NCI-H146 (cell line): ENCODE measurements around the gene ARF1.
A peak's percentile ranks its signal among the peaks of the same experiment; 100 is the strongest.
"Not testable (repeated sequence)": the region's sequence is repeated elsewhere in the genome, so short reads cannot be mapped to it uniquely, and the experiment has no call there.

Experiments
- DNase-seq: peaks from one replicate; lab custom pipeline; 2025; lab: John Stamatoyannopoulos, UW

ARF1 gene

DNA sequence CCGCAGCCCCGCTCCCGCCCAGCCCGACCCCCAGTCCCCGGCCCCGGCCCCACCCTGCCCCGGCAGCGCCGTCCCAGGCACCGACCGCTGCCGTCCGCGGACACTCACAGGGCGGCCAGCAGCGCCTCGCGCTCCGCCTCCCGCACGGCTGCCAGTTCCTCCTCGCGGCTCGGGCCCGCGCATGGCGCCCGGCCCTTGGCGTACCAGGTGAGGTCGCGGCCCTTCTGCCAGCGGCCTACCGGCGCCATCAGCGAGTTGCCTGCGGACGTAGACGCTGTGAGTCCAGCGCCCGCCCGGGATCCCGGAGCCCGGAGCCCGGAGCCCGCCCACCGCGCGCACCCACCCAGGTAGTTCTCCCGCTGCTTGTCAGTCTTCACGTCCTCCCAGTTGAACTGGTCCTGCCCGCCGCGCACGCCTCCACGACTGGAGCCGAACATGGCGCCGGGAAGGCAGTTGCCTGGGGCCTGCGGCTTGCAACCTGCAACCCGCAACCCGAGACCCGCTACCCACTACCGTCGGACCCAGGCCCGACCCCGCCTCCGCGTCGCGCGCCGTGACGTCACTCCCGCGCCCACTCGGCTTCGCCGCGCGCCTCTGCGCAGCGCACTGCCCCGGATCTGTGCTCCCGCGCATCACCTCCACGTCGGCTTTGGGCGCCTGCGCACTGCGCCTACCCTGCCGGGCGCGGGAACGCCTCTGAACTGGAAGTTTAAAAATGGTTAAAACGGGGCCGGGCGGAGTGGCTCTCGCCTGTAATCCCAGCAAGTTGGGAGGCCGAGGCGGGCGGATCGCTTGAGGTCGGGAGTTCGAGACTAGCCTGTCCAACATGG lies 20.5 kb downstream of the ARF1 start, which contains the start of gene C1orf35:
TSS of gene C1orf35 (minus strand) at position 535 of the 830 bp plus-strand sequence. CDS start at position 437, 98 bp downstream.
- peak; percentile 94 for DNase-seq

DNA sequence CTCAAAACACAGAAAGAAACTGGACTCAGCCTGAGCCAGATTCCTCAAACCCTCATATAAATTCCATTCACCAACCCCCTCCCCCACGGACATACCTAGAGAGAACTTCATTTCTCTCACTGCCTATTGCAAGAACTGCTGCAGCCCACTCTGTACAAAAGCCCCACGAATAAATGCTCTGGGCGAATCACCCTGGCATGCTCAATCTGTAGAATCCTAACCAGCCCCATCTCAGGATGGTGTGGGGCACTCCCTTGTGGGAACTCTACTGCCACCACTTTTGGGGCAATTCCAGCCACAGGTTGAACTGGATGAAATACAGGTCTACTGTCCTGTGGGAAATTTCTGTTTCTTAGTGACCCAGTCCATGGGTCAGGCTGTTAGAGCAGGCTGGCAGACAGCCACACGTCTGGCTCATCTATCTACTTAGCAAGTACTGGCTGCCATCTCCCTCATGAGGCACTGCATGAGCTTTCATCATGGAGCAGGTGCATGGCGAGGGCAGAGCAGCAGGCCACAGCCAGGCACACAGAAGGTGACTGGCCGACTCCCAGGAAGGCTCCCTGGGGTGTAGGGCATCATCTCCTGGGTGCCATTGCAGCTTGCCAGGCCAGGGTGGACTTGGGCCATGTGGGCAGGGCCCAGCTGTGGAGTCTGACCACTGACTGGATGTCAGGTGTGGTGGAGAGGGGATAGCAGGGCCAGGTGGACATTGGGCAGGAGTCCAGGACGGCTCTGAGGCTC lies 22.2 kb downstream of the ARF1 start:
- no peak for DNase-seq

DNA sequence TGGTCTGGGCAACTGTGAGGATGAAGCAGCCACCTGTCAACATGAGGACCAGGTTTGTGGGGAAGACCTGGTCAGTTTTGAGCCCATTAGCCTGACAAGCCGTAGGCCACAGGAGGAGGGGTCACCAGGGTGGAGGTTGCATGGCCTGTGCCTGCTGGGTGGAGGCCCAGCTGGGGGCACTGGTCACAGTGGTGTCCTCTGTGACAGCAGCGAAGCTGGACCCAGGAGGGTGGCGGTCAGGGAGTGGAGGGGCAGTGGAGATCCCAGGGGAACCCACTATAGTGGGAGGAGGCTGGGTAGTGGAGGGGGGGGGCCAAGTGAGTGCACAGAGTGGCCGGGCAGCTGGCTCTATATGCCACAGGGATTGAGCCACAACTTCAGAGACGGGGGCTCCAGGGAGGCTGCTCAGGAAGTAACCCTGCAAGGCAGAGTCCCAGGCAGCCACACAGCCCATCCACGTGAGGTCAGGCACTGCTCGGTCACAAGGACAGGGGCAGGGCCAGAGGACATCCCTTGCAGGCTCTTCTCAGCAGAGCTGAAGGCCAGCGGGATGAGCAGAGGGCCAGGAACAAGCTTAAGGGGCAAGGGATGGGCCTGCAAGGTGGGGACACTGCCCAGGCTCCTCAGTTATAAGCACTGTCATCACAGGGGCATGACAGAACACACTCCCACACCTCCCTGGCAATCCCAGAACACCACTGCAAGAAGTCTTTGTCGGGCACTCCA lies 22.9 kb downstream of the ARF1 start:
- no peak for DNase-seq

DNA sequence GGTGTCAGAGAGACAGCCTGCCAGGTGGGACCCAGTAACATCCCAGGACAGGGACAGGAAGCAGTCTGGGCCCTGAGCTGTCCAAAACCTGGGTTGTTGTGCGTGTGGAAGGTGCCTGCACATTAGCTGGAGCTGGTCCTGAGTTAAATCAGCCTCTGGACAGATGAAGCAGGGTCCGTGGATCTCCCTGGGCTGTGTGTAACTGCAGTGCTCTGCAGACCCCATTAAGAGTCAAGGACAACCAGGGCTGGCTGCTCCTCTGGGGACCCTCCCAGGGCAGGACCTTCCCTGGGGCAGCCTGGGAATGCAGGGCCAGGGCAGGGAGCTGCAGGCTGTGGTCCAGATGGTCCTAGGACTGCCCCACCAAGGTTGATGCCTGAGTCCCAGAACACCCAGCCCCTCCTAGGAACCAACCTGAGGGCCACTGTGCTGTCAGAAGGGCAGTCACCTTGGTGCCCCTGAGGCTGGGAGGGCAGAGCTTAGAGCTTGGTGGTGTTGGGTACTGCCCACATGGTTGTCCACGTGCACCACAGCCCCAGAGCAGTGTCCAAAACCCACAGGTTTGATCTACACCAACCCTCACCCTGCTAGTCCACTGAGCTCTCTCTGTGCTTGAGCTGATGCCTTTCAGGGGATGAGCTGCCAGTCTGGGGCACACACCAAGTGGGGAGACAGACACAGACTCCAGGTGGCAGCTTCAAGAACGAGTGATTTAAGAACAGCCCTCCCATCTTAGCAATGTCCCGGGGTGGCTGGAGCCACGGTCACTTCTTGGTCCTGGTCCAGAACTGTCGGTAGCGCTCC lies 23.7 kb downstream of the ARF1 start:
- no peak for DNase-seq

DNA sequence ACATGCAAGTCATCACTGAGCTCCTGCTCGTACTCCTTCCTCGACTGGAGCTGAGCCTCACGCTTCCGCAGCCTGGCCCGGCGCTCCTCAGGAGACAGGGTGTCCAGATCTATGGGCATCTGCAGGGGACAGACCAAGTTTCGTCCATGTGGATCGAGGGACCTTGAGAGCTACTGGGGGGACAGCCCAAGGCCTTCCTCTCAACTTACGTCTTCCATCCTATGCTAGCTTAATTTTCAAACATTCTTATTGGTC lies 24.2 kb downstream of the ARF1 start:
- no peak for DNase-seq

DNA sequence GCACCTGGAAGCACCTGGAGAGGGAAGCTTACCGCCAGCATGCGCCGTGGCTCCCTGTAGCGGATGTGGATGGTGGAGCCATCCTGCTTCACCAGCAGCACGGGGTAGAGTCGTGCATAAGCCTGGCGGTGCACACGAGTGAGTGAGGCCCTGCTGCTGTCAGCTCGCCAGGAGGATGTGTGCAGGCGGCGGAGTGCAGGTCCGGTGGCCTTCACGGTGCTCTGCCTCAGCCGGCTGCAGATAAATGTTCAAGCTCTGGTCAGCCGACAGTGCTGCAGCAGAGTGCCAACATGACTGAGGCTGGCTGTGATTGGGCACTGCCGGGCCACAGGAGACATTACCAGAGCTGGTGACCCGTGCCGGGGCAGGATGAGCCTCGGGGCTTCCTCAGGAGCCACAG lies 25.1 kb downstream of the ARF1 start:
- DNase-seq = no peak

DNA sequence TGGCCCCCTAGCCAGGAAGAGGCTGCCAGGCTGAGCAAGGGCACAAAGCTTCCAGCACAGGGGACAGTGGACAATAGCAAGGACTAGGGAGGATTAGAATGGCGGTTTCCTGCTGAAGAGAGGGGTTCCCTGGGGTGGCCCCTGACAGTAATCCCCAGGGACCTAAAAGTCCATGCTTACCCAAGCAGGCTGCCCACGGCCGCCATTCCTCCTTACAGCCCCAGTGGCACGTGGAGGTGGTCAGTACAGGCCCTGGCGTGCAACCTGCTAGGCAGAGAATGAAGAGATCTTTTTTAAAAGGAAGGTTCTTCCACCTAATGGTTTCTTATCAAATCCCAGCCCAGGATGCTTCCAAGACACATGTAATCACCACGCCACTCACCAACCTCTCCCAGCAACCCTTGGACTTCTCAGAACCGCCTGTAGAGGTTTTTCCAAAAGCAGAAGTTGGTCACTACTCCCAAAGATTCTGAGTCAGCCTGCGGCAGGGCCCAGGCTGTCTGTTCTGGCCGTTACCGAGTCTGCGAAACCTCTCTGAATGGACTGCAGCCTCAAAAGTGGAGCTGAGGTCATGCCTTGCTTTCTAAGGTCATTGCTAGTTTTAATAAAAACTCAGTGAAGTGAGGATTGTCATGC lies 25.7 kb downstream of the ARF1 start:
- DNase-seq = no peak

DNA sequence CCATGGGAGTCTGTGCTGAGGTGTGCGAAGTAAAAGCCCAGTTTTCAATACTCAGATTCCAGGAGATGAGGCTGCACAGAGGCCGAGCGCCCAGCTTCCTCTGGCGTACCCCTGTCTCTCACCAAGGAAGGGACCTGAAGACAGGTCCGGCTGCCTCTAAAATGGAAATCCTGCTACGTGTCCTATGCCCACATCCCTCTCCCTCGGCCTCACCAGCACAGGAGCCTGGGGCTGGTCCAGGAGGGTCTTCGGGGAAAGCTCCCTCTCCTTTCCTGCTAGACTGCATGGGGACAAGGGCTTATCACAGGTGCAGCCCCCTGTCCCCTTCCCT lies 26.2 kb downstream of the ARF1 start:
- DNase-seq = no peak

DNA sequence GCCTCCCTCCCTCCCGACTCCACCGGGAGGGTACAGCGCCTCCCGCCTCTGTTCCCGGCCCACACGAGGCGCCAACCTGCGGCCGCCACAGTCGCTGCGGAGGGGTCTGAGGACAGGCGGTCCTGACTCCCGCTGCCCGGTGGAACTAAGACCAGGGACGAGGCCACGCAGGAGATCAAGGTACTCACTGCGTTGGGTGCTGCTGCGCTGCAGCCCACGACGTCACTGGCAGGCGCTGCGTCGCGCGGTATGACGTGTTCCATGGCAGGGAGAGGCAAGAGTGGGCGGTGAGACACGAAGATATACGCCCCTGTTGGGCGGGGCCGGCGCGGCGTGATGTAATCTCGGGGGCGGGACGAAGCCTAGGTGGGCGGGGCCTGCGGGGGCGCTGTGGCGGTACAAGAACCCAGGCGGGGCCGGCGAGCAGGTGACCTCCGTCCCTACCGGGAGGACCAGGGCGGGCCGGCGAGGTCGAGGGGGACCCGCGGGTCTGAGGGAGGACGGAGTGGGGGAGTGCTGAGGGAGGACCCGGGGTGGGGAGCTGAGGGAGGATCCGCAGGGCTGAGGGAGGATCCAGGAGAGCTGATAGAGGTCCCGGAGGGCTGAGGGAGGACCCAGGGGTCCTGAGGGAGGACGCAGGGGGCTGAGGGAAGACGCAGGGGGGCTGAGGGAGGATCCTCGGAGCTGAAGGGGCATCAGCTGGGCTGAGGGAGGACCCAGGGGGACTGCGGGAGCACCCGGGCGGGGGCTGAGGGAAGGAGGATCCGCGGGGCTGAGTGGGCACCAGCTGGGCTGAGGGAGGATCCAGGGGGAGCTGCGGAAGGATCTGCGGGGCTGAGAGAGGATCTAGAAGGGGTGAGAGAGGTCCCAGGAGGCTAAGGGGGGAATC lies 26.8 kb downstream of the ARF1 start, which contains the start of gene MRPL55:
TSS of gene MRPL55 (minus strand) at position 227 of the 889 bp plus-strand sequence. CDS start 1,039 bp downstream, outside the sequence.
- peak; percentile 96 for DNase-seq

DNA sequence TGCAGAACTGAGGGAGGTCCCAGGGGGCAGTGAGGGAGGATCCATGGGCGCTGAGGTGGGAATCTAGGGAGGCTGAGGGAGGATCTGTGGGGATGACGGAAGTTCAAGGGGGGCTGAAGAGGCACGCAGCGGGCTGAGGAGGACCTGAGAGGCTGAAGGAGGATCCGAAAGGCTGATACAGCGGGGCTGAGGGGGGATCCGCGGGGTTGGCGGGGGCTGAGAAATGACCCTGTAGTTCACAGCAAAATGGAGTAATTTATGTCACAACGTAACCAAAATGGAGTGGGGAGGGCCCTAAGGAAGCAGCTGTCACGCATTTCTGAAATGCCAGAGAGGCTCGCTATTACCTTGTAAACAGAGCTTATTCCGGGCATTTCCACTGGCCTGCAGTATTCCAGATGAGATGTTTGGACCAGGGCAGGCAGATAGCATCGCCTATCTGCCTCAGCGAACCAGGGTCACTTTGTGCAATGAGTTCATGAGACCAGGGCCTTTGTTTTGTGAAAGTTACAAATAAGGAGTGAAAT lies 27.5 kb downstream of the ARF1 start:
- DNase-seq = peak; percentile 37

DNA sequence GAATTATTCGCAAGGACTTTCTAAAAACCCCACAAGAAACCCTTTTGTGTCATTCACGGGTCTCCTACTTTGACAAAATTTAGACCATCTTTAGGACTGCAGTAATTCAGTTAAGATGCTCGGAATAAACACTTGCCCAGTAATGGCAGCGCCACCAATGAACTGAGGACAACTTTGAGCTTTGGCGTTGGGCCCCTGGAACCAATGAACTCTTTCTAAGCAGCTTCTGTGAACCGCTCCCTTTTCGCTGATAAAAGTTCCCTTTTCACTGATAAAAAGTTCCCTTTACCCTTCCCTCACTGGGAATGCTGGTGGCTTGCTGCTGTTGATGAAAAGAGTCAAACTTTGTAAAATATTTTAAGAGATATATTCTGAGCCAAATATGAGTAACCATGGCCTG lies 28.0 kb downstream of the ARF1 start:
- no peak for DNase-seq

DNA sequence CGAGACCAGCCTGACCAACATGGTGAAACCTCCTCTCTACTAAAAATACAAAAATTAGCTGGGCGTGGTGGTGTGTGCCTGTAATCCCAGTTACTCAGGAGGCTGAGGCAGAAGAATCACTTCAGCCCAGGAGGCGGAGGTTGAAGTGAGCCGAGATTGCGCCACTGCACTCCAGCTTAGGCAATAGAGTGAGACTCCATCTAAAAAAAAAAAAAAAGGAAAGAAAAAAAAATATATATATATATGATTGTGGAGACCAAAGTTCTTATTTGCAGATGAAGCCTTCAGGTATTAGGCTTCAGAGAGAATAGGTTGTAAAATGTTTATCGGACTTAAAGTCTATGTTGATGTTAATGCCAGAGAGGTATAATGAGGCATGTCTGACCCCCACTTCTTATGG lies 28.8 kb downstream of the ARF1 start:
- not testable (repeated sequence) for DNase-seq

DNA sequence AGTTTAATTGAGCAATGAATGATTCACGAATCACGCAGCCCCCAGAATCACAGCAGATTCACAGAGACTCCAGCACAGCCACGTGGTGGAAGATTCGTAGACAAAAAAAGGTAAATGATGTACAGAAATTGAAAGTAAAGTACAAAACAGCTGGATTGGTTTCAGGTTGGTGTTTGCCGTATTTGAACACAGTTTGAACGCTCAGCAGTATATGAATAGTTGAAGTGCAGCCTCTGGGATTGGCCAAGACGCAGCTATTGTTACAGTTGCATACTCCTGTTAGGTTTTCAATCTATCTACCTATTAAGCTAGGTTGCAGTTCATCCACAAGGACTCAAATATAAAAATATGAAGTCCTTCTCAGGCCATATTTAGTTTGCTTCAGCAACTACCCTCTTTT lies 29.7 kb downstream of the ARF1 start:
- no peak for DNase-seq

DNA sequence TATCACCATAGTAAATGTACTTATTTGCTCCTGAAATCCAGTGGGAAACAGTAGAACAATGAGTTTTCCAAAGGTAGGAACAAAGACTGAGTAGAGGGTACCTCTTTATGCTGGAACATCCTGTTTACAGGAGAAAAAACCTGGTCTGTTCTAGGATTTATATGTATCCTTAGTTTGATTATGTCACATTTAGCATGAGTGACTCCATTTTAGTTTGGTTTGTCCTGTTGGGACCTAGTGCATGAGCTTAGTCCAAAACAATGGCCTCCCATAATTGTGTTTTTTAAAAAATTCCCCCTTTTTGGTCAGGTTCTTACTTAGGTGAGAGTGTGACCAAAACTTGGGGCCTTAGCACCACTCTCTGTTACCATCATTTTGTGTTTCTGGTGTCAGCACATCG lies 30.1 kb downstream of the ARF1 start:
- DNase-seq = no peak

DNA sequence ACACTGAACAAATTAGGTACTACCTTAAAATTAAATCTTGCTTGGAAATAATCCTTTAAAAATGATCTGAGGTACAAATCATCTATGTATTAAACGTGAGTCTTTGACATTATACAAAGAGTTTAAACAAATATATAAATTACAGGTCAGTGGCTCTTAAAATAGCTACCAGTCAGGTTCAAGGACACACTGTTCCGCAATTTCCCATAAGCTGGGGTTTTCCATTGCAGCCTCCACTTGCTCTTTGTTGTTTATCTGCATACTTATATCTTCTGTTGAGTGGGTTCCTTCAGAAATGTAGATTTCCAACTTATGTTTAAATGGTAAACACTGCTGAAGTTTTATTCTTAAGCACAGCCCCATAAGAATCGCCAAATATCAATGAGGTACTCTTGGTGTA lies 32.3 kb downstream of the ARF1 start:
- no peak for DNase-seq

DNA sequence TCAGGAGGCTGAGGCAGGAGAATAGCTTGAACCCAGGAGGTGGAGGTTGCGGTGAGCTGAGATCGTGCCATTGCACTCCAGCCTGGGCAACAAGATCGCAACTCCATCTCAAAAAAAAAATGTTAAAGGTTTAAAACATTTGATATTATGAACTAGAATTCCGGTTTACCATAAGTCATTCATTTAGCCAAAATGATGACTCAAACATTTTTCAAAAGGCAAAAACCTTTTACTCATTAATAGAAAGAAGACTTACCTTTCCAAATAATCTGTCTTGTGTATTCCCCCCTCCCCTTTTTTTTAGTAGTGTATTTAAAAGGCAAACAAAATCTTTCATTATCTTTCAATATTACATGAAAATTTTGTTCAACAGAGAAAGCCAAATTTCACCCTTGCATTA lies 34.8 kb downstream of the ARF1 start:
- no peak for DNase-seq

DNA sequence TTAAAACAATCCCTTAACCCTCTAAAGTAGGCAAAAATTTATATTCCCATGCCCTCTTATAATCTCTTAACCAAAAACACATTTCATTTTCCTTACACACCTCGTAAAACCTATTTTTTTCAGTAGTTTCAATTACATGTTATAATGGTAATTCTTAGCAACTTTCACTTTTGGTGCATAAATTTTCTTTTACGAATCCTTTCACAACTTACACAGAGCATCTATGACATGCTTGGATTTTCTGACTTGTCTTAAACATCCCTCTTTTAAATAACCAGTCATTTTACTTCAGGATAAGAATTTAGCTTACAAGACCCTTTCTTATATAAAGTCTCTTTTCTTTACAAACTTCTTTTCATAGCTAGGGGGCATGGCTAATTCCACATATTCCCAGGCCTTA lies 35.5 kb downstream of the ARF1 start:
- no peak for DNase-seq

DNA sequence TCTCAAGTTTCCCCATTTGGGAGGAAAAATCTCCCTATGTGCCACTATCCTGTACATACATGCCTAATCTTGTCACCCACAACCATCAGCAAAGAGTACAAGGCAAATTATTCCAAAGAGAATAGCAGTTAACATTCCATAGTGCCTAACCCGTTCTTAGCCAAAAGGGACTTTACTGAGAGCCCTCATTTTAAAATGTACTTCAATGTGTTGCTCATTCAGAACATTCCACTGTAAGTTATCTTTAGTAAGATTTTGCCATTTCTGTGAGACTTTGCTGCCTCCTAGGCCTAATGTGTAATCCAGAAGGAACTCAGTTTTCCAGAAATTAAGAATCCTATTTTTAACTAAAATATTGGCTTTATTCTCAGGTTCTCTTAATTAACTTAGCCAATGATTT lies 37.8 kb downstream of the ARF1 start:
- DNase-seq = no peak

DNA sequence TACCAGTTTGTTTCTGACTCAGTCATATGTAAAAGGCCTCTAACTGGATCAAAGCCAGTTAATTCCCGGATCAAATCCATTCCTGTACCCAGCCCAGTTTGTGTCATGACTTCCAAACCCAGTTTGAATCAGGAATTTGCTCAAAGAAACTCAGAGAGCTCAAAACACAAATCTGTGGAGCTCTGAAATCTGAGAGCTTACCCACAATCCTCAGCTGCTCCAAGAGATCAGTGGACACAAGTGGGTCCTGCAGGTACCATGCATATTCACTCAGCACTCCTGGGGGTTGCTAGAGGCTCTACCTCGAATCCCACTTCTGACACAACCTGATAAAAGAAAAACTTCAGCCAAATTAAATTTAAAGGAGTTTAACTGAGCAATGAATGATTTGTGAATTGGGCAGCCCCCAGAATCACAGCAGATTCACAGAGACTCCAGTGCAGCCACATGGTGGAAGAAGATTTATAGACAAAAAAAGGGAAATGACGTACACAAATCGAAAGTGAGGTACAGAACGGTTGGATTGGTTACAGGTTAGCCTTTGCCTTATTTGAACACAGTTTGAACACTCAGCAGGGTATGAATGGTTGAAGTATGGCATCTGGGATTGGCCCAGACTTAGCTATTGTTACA lies 38.5 kb downstream of the ARF1 start:
- no peak for DNase-seq

DNA sequence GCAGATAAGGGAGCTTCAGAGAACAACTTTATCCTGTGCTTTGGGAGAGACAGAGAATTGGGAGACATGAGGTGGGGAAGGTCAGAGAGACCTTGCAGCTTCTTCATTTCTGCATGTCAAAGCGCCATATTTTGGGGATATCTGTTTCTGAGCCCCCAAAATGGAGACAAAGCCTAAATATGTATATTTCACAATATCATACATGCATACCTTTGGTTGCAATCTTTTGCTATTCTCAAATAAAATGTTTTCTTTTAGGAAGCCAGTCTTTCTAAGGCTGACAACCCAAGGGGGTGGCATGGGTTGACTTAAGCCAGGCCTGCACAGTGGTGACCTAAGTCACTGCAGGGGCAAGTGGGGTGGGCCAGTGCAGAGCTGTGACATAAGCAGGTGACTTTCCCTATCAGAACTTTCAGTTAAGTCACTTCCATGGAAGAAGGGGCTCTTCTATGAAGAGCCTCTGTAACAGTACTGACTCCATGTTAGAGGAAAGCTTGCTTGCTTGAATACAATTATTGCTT lies 40.5 kb downstream of the ARF1 start:
- no peak for DNase-seq
